Gastrocnemius medialis (tissue), 4 donors: ENCODE results near the gene PFDN1. TPM values are rescaled to one million over a fixed set of nuclear protein-coding genes. Genes with fewer than 3 reads are reported as not detected.
A peak's percentile ranks its signal among the peaks of the same experiment; 100 is the strongest.

ENCODE experiments used
- ATAC-seq, 2 donors: fragments of 150-250 bp; one replicate each; pipeline ENCODE4 v1.9.1; 2016
- DNase-seq, 2 donors: peaks; one replicate each; pipeline ENCODE4 v3.0.0-alpha.2; 2019
- H3K27ac ChIP-seq, 4 donors: fragments of 200-600 bp; sonication (generic); 1 replicate in 1 of 4; 2 replicates in 3 of 4; pipeline ENCODE4 v1.5.1; 2016 to 2018; ENCODE audit warnings: mild to moderate bottlenecking in 2 of 4, moderate library complexity in 1 of 4
- H3K27me3 ChIP-seq, 3 donors: fragments of 200-600 bp; sonication (generic) in 2 of 3; 1 replicate in 1 of 3; 2 replicates in 2 of 3; pipeline versions ENCODE4 v1.5.1 to v1.6.0; 2016 to 2019; ENCODE audit warnings: mild to moderate bottlenecking in 1 of 3, moderate library complexity in 1 of 3
- H3K36me3 ChIP-seq, 2 donors: fragments of 200-600 bp; sonication (generic) in 1 of 2; one replicate each; pipeline ENCODE4 v1.5.1; 2017 to 2018
- H3K4me1 ChIP-seq, 2 donors: fragments of 200-600 bp; sonication (generic) in 1 of 2; one replicate each; pipeline ENCODE4 v1.5.1; 2016 to 2017; ENCODE audit warnings: mild to moderate bottlenecking in 2 of 2
- H3K4me3 ChIP-seq, 4 donors: fragments of 200-600 bp; sonication (generic) in 3 of 4; 1 replicate in 1 of 4; 2 replicates in 3 of 4; pipeline ENCODE4 v1.5.1; 2016 to 2019; ENCODE audit warnings: mild to moderate bottlenecking in 2 of 4
- H3K9me3 ChIP-seq, 3 donors: fragments of 200-600 bp; sonication (generic) in 2 of 3; 1 replicate in 1 of 3; 2 replicates in 2 of 3; pipeline ENCODE4 v1.5.1; 2016 to 2019
- CTCF ChIP-seq, 5 experiments: fragments of 450-650 bp in 3 of 5; fragments of 200-600 bp in 2 of 5; sonication (generic) in 2 of 5; IDR thresholded peaks in 4 of 5; conservative IDR thresholded peaks in 1 of 5; 1 replicate in 4 of 5; 2 replicates in 1 of 5; pipeline ENCODE4 v1.5.1; 2016 to 2019; ENCODE audit warnings: antibody characterized with exemption in 5 of 5, mild to moderate bottlenecking in 3 of 5, moderate library complexity in 3 of 5
- POLR2A ChIP-seq, 2 donors: fragments of 450-650 bp; IDR thresholded peaks; one replicate each; pipeline ENCODE4 v1.6.1; 2017; ENCODE audit warnings: antibody characterized with exemption in 2 of 2, mild to moderate bottlenecking in 2 of 2, moderate library complexity in 2 of 2
- in situ Hi-C, 4 donors: fragments of 200-750 bp; cut with MboI; loops; one replicate each; pipeline versions ENCODE4 v1.15.0 to v1.8.0; 2017; ENCODE audit warnings: low sequenced_read_pairs in 4 of 4
- intact Hi-C: fragments of 100-400 bp; cut with DNase I; formaldehyde crosslinking; loops from one replicate; pipeline ENCODE4 v1.15.1; 2023; ENCODE audit warnings: low total_unique reads
- total RNA-seq, 4 donors: library from RNA; depleted of rRNA; stranded (reverse); fragments of >200 nt; gene quantifications; one replicate each; pipeline versions ENCODE4 v1.1.0 to v1.2.3, GENCODE V29; 2016

PFDN1 gene
- total RNA-seq, 4 donors from 2014 or later, result 47.9 to 81.0 (median 77.9) TPM

- no peak for DNase-seq
- in situ Hi-C loops, result no loop called here
- intact Hi-C loops, result no loop called here
- H3K27me3 ChIP-seq, result no peaks in the 10 kb centered on the region
- no peaks in the 10 kb centered on the region for H3K36me3 ChIP-seq
- H3K4me1 ChIP-seq, result peaks cover 22 to 64% of the 10 kb centered on the region in 2 donors
- no peaks in the 10 kb centered on the region for H3K9me3 ChIP-seq
- H3K27ac ChIP-seq, result peak overlapping the region; percentile 27 to 91 (median 60)
- ATAC-seq, result no peak
- TF ChIP-seq CTCF (IDR thresholded peaks at IDR 0.05 in 4 of 5, conservative IDR thresholded peaks at IDR 0.05 in 1 of 5), result no peak
- no peak for TF ChIP-seq POLR2A (IDR thresholded peaks at IDR 0.05)
- H3K4me3 ChIP-seq, result no peak overlapping the region
Measured at GRCh38 chr5:140258016-140258415, 44.9 kb downstream of the PFDN1 start.

GRCh38 chr5:140256726-140257125 is 46.2 kb downstream of the PFDN1 start:
- peaks cover 21 to 62% of the 10 kb centered on the region in 2 donors for H3K4me1 ChIP-seq
- no peaks in the 10 kb centered on the region for H3K9me3 ChIP-seq
- no peak for TF ChIP-seq POLR2A (IDR thresholded peaks at IDR 0.05)
- no peak for TF ChIP-seq CTCF (IDR thresholded peaks at IDR 0.05 in 4 of 5, conservative IDR thresholded peaks at IDR 0.05 in 1 of 5)
- ATAC-seq (no peak), DNase-seq (no peak)
- peak overlapping the region in 3 of 4 donors; percentile 27 to 86 (median 33) for H3K27ac ChIP-seq
- H3K36me3 ChIP-seq, result no peaks in the 10 kb centered on the region
- in situ Hi-C loops, result no loop called here
- no peak overlapping the region for H3K4me3 ChIP-seq
- intact Hi-C loops, result no loop called here
- no peaks in the 10 kb centered on the region for H3K27me3 ChIP-seq

GRCh38 chr5:140255460-140256157 is 47.3 kb downstream of the PFDN1 start:
- Histone ChIP-seq H3K4me1 (peaks cover 16 to 62% of the 10 kb centered on the region in 2 donors), H3K4me3 (no peak overlapping the region), H3K9me3 (no peaks in the 10 kb centered on the region), H3K36me3 (no peaks in the 10 kb centered on the region), H3K27me3 (no peaks in the 10 kb centered on the region), H3K27ac (peak overlapping the region; percentile 3 to 31 (median 14))
- ATAC-seq, result no peak
- no peak for DNase-seq
- intact Hi-C loops (no loop called here), in situ Hi-C loops (no loop called here)
- TF ChIP-seq POLR2A (IDR thresholded peaks at IDR 0.05), result no peak
- TF ChIP-seq CTCF (IDR thresholded peaks at IDR 0.05 in 4 of 5, conservative IDR thresholded peaks at IDR 0.05 in 1 of 5), result no peak

GRCh38 chr5:140253985-140254384 is 48.9 kb downstream of the PFDN1 start:
- in situ Hi-C loops (no loop called here), intact Hi-C loops (no loop called here)
- Histone ChIP-seq H3K4me3 (no peak overlapping the region), H3K36me3 (peaks cover 0 to 3% of the 10 kb centered on the region in 2 donors), H3K27ac (peak overlapping the region; percentile 1 to 92 (median 25)), H3K27me3 (no peaks in the 10 kb centered on the region), H3K4me1 (peaks cover 19 to 63% of the 10 kb centered on the region in 2 donors), H3K9me3 (no peaks in the 10 kb centered on the region)
- TF ChIP-seq POLR2A (IDR thresholded peaks at IDR 0.05) (no peak), CTCF (IDR thresholded peaks at IDR 0.05 in 4 of 5, conservative IDR thresholded peaks at IDR 0.05 in 1 of 5) (no peak)
- DNase-seq, result no peak
- no peak for ATAC-seq
